ENCODE data around the gene MYOD1. TPM values are rescaled to one million over a fixed set of nuclear protein-coding genes. Genes with fewer than 3 reads are reported as not detected.

MYOD1 gene
- total RNA-seq, 2 experiments from 2014 or later = not detected

DNA sequence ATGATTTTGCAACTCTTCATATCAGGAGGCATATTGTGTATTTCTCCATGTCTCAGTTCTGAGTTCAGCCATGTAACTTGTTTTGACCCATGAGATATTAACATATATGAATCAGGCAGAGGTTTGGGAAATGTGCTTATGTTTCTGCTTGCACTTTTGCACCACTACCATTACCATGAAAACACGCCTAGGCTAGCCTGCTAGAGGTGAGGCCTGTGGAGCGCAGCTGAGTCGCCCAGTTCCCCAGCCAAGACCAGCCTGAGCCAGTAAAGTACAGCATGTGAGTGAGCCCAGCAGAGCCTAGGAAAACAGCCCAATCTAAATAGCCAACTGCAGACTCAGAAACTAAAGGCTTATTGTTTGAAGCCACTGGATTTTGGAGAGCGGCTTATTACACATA is 18.4 kb upstream of the MYOD1 start:
- Histone ChIP-seq H2AFZ (ENCODE audit: low read length) (no peak overlapping the region), H4K20me1 (ENCODE audit: insufficient read depth, low read length) (no peaks in the 10 kb centered on the region), H3K9me2 (ENCODE audit: insufficient read depth, low read length) (no peaks in the 10 kb centered on the region), H3K9me3 (ENCODE audit: low read length) (no peaks in the 10 kb centered on the region), H3K4me2 (ENCODE audit: low read length) (no peak overlapping the region), H3K4me1 (ENCODE audit: insufficient read depth, low read length, poor library complexity, severe bottlenecking) (no peaks in the 10 kb centered on the region), H3K79me2 (ENCODE audit: insufficient read depth, low read depth, low read length) (no peaks in the 10 kb centered on the region), H3K36me3 (ENCODE audit: insufficient read depth, low read length) (no peaks in the 10 kb centered on the region), H3K4me3 (ENCODE audit: low read depth, low read length, poor library complexity, severe bottlenecking) (no peak overlapping the region), H3K27ac (ENCODE audit: low read depth, low read length, poor library complexity, severe bottlenecking) (no peak overlapping the region)
- intact Hi-C loops (cut with micrococcal nuclease; ENCODE audit: unreplicated experiment) = no loop called here
- DNase-seq (ENCODE audit: low spot score) = no peak
- POLR2A ChIA-PET = no interaction called here
- no TSS peak for BruUV-seq (replicated peaks)
- CTCF ChIA-PET (ENCODE audit: unreplicated experiment) = no interaction called here
- TF ChIP-seq, protein P1, sequence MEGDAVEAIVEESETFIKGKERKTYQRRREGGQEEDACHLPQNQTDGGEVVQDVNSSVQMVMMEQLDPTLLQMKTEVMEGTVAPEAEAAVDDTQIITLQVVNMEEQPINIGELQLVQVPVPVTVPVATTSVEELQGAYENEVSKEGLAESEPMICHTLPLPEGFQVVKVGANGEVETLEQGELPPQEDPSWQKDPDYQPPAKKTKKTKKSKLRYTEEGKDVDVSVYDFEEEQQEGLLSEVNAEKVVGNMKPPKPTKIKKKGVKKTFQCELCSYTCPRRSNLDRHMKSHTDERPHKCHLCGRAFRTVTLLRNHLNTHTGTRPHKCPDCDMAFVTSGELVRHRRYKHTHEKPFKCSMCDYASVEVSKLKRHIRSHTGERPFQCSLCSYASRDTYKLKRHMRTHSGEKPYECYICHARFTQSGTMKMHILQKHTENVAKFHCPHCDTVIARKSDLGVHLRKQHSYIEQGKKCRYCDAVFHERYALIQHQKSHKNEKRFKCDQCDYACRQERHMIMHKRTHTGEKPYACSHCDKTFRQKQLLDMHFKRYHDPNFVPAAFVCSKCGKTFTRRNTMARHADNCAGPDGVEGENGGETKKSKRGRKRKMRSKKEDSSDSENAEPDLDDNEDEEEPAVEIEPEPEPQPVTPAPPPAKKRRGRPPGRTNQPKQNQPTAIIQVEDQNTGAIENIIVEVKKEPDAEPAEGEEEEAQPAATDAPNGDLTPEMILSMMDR (conservative IDR thresholded peaks at IDR 0.05; ENCODE audit: low read length) = no peak
- TF ChIP-seq EZH2phosphoT487 (IDR thresholded peaks at IDR 0.05; ENCODE audit: borderline replicate concordance, low read depth, low read length) = no peak

DNA sequence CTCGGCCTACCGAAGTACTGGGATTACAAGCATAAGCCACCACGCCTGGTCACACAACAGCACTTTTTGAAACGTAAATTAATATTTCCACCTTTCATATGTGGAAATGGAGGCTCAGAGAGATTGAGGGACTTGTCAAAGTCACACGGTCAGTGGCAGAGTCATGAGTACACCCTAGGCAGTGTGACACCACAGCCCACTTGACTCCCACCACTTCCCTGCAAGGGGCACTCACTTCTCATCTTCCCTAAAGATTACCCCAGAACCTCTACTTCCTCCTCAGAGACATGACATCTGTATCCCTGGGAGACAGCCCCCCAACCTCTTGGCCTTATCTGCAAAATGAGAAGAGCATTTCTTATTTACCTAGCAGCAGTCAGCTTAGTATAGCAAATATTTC is 16.5 kb upstream of the MYOD1 start:
- H3K36me3 ChIP-seq (ENCODE audit: insufficient read depth, low read length) = no peaks in the 10 kb centered on the region
- no peaks in the 10 kb centered on the region for H4K20me1 ChIP-seq (ENCODE audit: insufficient read depth, low read length)
- ChIA-PET CTCF (ENCODE audit: unreplicated experiment) (no interaction called here), POLR2A (no interaction called here)
- H3K4me1 ChIP-seq (ENCODE audit: insufficient read depth, low read length, poor library complexity, severe bottlenecking) = no peaks in the 10 kb centered on the region
- no peaks in the 10 kb centered on the region for H3K9me3 ChIP-seq (ENCODE audit: low read length)
- no peak overlapping the region for H3K4me2 ChIP-seq (ENCODE audit: low read length)
- H3K27ac ChIP-seq (ENCODE audit: low read depth, low read length, poor library complexity, severe bottlenecking) = no peak overlapping the region
- DNase-seq (ENCODE audit: low spot score) = no peak
- no peaks in the 10 kb centered on the region for H3K9me2 ChIP-seq (ENCODE audit: insufficient read depth, low read length)
- H2AFZ ChIP-seq (ENCODE audit: low read length) = no peak overlapping the region
- H3K79me2 ChIP-seq (ENCODE audit: insufficient read depth, low read depth, low read length) = no peaks in the 10 kb centered on the region
- BruUV-seq (replicated peaks) = no TSS peak
- TF ChIP-seq, protein P1 (conservative IDR thresholded peaks at IDR 0.05; ENCODE audit: low read length) = no peak
- TF ChIP-seq EZH2phosphoT487 (IDR thresholded peaks at IDR 0.05; ENCODE audit: borderline replicate concordance, low read depth, low read length) = no peak
- intact Hi-C loops (cut with micrococcal nuclease; ENCODE audit: unreplicated experiment) = no loop called here
- no peak overlapping the region for H3K4me3 ChIP-seq (ENCODE audit: low read depth, low read length, poor library complexity, severe bottlenecking)

DNA sequence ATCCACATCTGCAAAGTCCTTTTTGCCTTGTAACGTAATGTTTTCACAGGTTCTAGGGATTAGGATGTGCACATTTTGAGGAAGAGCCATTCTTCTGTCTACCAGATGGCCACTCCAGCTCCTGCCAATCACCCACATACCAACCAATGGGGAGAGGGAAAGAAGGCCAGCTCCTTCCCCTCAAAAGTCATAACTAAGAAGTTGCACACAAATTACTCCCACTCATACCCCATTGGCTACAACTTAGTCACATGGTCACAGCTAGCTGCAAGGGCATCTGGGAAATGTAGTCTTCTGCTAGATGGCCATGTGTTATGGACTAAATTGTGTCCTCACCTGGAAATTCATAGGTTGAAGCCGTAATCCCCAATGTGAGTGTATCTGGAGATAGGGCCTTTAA is 15.4 kb upstream of the MYOD1 start:
- peak; percentile 45 for DNase-seq (ENCODE audit: low spot score)

More for the DNA sequence above, 15.4 kb upstream of the MYOD1 start:
- Histone ChIP-seq H3K27ac (ENCODE audit: low read depth, low read length, poor library complexity, severe bottlenecking) (no peak overlapping the region), H2AFZ (ENCODE audit: low read length) (peak overlapping the region; percentile 27; the same call in 1 of the 2 replicates), H3K4me1 (ENCODE audit: insufficient read depth, low read length, poor library complexity, severe bottlenecking) (no peaks in the 10 kb centered on the region), H3K9me3 (ENCODE audit: low read length) (no peaks in the 10 kb centered on the region), H3K9me2 (ENCODE audit: insufficient read depth, low read length) (no peaks in the 10 kb centered on the region), H3K79me2 (ENCODE audit: insufficient read depth, low read depth, low read length) (no peaks in the 10 kb centered on the region), H3K36me3 (ENCODE audit: insufficient read depth, low read length) (no peaks in the 10 kb centered on the region), H3K4me2 (ENCODE audit: low read length) (no peak overlapping the region), H3K4me3 (ENCODE audit: low read depth, low read length, poor library complexity, severe bottlenecking) (no peak overlapping the region), H4K20me1 (ENCODE audit: insufficient read depth, low read length) (no peaks in the 10 kb centered on the region)
- intact Hi-C loops (cut with micrococcal nuclease; ENCODE audit: unreplicated experiment) = no loop called here
- TF ChIP-seq EZH2phosphoT487 (IDR thresholded peaks at IDR 0.05; ENCODE audit: borderline replicate concordance, low read depth, low read length) = no peak
- TF ChIP-seq, protein P1 (conservative IDR thresholded peaks at IDR 0.05; ENCODE audit: low read length) = no peak
- ChIA-PET CTCF (ENCODE audit: unreplicated experiment) (no interaction called here), POLR2A (interaction anchor here (0.6 kb wide), 1 partner anchor 868 kb away, joined by 4 read pairs; no protein-coding TSS in a partner anchor)
- no TSS peak for BruUV-seq (replicated peaks)
